Dedifferentiated amniotic fluid mesenchymal stem cell (primary cell): ENCODE measurements around the gene NDEL1.

Experiments
- DNase-seq: peaks from one replicate; pipeline ENCODE4 v3.0.0-alpha.2; 2016; ENCODE audit errors: extremely low spot score

The NDEL1 gene

GRCh38 chr17:8455665-8456209, 20.1 kb downstream of the NDEL1 start:
- no peak for DNase-seq

- no peak for DNase-seq
These were observed 22.4 kb downstream of the NDEL1 start for GRCh38 chr17:8458128-8458527.

GRCh38 chr17:8459107-8459506, 23.4 kb downstream of the NDEL1 start:
- no peak for DNase-seq

GRCh38 chr17:8459831-8460230, 24.1 kb downstream of the NDEL1 start:
- no peak for DNase-seq

- no peak for DNase-seq
These were observed 26.9 kb downstream of the NDEL1 start for GRCh38 chr17:8462564-8462963.

GRCh38 chr17:8463099-8463498, 27.4 kb downstream of the NDEL1 start:
- no peak for DNase-seq

- DNase-seq = no peak
These were observed 29.3 kb downstream of the NDEL1 start for GRCh38 chr17:8464941-8465340.

GRCh38 chr17:8465356-8465755, 29.7 kb downstream of the NDEL1 start:
- DNase-seq = no peak

- DNase-seq = no peak
These were observed 30.1 kb downstream of the NDEL1 start for GRCh38 chr17:8465759-8466158.

GRCh38 chr17:8466456-8466855, 30.8 kb downstream of the NDEL1 start:
- no peak for DNase-seq

- no peak for DNase-seq
These were observed 31.2 kb downstream of the NDEL1 start for GRCh38 chr17:8466873-8467272.

- DNase-seq = no peak
These were observed 31.8 kb downstream of the NDEL1 start for GRCh38 chr17:8467527-8467926.

GRCh38 chr17:8468127-8468526, 32.4 kb downstream of the NDEL1 start:
- no peak for DNase-seq

- no peak for DNase-seq
These were observed 33.3 kb downstream of the NDEL1 start for GRCh38 chr17:8468980-8469379.

GRCh38 chr17:8469964-8470363, 34.3 kb downstream of the NDEL1 start:
- no peak for DNase-seq

GRCh38 chr17:8470447-8471047, 34.9 kb downstream of the NDEL1 start:
- no peak for DNase-seq

- DNase-seq = no peak
These were observed 37.0 kb downstream of the NDEL1 start for GRCh38 chr17:8472663-8473062.

GRCh38 chr17:8473451-8474192, 37.9 kb downstream of the NDEL1 start:
- DNase-seq = no peak

- no peak for DNase-seq
These were observed 39.1 kb downstream of the NDEL1 start for GRCh38 chr17:8474826-8475225.

- DNase-seq = no peak
These were observed 39.5 kb downstream of the NDEL1 start for GRCh38 chr17:8475227-8475626.

GRCh38 chr17:8475781-8476180, 40.1 kb downstream of the NDEL1 start:
- DNase-seq = no peak

GRCh38 chr17:8476741-8477140, 41.1 kb downstream of the NDEL1 start:
- no peak for DNase-seq

GRCh38 chr17:8477171-8477570, 41.5 kb downstream of the NDEL1 start:
- DNase-seq = no peak
